GM12865 (cell line): ENCODE data around the gene ERCC8.

Experiments
- DNase-seq: peaks from one replicate; pipeline ENCODE4 v3.0.0; 2010; ENCODE audit warnings: low read depth
- H3K4me3 ChIP-seq: 2 replicates; pipeline ENCODE4 v1.5.1; 2011; ENCODE audit warnings: mild to moderate bottlenecking, low read depth, low read length, control low read depth
- TF ChIP-seq, protein P1 (sequence below): IDR thresholded peaks from 2 replicates; pipeline ENCODE4 v1.5.1; 2011; ENCODE audit warnings: low read length, control low read depth, low read depth, inconsistent platforms; ENCODE audit not compliant: insufficient read depth; ENCODE audit errors: missing control alignments

Gene ERCC8

DNA sequence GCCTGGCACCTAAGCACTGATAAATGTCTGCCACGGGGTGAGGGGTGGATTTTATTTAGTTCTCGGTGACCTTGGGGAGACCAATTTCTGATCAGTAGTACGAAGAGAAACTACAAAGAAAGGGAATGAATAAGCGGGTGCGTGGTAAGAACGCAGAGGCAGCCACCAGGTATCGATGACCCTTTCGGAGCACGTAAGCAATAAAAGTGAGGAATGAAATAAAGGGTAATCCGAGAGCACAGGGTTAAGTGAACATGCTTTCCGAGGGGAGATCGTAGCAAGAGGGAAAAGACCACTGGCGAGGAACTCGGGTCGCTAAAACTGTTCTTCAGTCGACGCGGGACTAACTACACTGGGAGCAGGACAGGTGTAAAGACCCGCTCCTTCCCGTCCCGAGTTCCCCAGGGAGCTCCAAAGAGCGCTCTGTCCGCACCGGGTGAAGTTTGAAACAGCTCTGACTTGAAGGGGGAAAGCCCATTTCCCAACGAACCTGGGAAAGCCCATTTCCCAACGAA lies 101.9 kb downstream of the ERCC8 start:
- TF ChIP-seq, protein P1, sequence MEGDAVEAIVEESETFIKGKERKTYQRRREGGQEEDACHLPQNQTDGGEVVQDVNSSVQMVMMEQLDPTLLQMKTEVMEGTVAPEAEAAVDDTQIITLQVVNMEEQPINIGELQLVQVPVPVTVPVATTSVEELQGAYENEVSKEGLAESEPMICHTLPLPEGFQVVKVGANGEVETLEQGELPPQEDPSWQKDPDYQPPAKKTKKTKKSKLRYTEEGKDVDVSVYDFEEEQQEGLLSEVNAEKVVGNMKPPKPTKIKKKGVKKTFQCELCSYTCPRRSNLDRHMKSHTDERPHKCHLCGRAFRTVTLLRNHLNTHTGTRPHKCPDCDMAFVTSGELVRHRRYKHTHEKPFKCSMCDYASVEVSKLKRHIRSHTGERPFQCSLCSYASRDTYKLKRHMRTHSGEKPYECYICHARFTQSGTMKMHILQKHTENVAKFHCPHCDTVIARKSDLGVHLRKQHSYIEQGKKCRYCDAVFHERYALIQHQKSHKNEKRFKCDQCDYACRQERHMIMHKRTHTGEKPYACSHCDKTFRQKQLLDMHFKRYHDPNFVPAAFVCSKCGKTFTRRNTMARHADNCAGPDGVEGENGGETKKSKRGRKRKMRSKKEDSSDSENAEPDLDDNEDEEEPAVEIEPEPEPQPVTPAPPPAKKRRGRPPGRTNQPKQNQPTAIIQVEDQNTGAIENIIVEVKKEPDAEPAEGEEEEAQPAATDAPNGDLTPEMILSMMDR: no peak
- no peak for DNase-seq

DNA sequence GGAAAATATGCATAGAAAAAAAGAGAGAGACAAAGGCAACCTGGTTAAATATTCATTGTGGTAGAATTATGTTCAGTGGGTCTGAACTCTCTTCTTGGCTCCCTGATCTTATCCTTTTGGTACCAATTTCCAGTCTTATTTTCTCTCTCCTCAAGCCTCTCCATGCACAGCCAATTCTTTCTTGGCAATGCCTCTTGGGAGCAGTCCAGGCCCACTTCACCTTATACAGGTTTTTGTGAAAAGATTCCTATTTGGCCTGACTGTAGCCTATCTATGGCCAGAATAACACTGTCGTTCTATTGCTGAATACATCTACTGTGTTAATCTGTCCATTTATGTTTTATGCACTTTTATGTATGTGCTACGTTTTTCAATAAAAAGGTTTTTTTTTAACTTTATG lies 103.5 kb downstream of the ERCC8 start:
- TF ChIP-seq, protein P1: no peak
- no peak overlapping the region for H3K4me3 ChIP-seq
- DNase-seq: no peak

More for the DNA sequence above, 101.9 kb downstream of the ERCC8 start:
- H3K4me3 ChIP-seq: peak overlapping the region; percentile 85

DNA sequence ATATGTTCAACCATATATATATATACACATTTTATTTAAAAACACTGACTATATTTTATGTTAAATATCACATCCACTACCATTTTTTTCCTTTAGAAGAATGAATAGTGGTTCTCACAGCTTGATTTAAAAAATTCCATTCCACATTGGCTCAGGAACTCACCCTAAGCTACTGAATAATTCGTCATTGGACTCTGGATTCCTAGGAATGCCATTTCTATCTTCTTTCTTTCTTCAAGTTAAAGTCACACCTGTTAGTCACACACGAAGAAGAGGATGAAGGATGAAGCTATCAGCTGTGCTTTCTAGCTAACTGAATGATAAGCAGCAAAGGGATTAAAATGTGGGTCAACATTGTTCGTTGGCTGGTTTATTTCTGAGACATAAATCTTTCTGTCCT lies 108.7 kb downstream of the ERCC8 start:
- DNase-seq: no peak
- H3K4me3 ChIP-seq: no peak overlapping the region
- TF ChIP-seq, protein P1: no peak

DNA sequence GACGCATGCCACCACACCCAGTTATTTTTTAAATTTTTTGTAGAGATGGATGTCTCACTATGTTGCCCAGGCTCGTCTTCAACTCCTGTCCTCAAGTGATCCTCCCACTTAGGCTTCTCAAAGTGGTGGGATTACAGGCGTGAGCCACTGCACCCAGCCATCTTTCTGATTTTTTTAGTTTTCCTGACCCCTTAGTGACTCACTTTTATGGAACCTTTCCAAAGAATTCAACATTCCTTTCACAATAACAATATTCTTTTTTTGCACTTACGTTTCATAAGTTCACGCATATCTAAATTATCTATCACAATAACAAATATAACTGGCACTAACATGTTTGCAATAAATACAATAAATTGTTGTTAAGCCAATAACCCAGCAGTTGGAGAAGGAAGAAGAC lies 109.3 kb downstream of the ERCC8 start:
- TF ChIP-seq, protein P1: no peak
- no peak for DNase-seq
- no peak overlapping the region for H3K4me3 ChIP-seq

DNA sequence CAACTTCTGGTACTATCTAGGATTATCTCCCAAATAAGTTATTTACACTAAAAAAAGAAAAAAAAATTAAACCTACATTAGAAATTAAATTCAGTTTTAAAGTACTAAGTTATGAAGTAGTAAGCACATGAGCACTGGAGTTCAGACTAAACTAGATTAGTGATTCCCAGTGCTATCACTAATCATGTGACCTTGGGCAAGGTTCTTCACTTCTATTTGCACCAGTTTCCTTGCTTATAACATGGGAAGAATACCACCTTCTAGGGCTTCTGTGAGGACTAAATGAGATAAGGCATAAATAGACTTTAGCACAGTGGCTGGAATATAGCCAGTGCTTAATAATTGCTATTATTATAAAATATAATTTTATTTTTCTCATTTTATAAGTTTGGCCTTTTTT lies 111.3 kb downstream of the ERCC8 start:
- TF ChIP-seq, protein P1: no peak
- no peak for DNase-seq
- no peak overlapping the region for H3K4me3 ChIP-seq

DNA sequence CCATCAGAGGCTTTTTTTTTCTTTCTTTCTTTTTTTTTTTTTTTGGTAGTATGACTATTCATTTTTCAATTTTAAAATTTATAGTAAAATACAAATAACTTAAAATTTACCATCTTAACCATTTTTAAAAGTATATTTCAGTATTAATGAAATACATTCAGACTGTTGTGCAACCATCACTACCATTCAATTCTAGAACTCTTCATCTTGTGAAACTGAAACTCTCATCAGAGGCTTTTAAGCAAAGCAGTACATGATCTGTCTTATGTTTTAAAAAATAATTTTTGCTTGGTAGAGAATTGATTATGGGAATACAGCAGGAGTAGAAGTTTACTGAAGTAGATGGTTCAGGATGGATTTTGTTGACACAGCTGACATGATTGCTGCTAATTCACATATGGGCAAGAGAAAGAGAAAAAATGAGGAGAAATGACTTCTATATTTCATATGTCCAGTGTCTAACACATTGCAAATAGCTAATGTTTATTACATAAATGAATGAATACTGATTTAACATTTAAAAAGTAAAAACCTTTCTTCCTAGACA lies 114.2 kb downstream of the ERCC8 start:
- H3K4me3 ChIP-seq: no peak overlapping the region
- TF ChIP-seq, protein P1: no peak
- peak; percentile 10 for DNase-seq
